HG03064 (cell line): ENCODE results near the gene CHMP3.
"Not testable (repeated sequence)": the region's sequence is repeated elsewhere in the genome, so short reads cannot be mapped to it uniquely, and the experiment has no call there.

Experiments
- ATAC-seq: cut with Tn5 transposase; IDR thresholded peaks from one replicate; pipeline ENCODE4 v1.9.1; 2021; ENCODE audit warnings: low read depth; ENCODE audit not compliant: unreplicated experiment

Gene CHMP3

GRCh38 chr2:86549963-86550725 is 13.1 kb downstream of the CHMP3 start:
- not testable (repeated sequence) for ATAC-seq

GRCh38 chr2:86549440-86549839 is 13.8 kb downstream of the CHMP3 start:
- not testable (repeated sequence) for ATAC-seq

DNA sequence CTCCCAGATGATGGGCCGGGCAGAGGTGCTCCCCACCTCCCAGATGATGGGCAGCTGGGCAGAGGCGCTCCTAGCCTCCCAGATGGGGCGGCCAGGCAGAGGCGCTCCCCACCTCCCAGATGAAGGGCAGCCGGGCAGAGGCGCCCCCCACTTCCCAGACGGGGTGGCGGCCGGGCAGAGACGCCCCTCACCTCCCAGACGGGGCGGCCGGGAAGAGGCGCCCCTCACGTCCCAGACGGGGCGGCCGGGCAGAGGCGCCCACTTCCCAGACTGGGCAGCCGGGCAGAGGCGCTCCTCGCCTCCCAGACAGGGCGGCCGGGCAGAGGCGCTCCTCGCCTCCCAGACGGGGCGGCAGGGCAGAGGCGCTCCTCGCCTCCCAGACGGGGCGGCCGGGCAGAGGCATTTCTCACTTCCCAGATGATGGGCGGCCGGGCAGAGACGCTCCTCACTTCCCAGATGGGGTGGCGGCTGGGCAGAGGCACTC is 14.3 kb downstream of the CHMP3 start:
- ATAC-seq, result not testable (repeated sequence)

- ATAC-seq, result not testable (repeated sequence)
Observed at GRCh38 chr2:86548165-86548912, 14.9 kb downstream of the CHMP3 start.

GRCh38 chr2:86545296-86545924 is 17.8 kb downstream of the CHMP3 start:
- ATAC-seq, result not testable (repeated sequence)

GRCh38 chr2:86544278-86545099 is 18.8 kb downstream of the CHMP3 start:
- ATAC-seq, result not testable (repeated sequence)

DNA sequence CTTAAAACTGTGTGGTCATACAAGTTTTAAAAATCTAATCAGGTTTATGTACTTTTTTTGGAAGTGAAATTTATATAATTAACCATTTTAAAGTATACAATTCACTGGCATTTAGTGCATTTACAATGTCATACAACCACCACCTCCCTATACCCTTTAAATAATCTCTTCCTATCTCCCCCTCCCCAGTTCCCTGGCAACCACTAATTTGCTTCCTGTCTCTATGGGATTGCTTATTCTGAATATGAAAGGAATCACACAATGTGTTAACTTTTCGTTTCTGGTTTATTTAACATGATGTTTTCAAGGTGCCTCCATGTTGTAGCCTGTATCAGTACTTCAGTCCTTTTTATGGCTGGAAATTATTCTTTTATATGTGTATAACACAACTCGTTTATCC is 19.4 kb downstream of the CHMP3 start:
- no peak for ATAC-seq

GRCh38 chr2:86543335-86543734 is 19.9 kb downstream of the CHMP3 start:
- no peak for ATAC-seq

DNA sequence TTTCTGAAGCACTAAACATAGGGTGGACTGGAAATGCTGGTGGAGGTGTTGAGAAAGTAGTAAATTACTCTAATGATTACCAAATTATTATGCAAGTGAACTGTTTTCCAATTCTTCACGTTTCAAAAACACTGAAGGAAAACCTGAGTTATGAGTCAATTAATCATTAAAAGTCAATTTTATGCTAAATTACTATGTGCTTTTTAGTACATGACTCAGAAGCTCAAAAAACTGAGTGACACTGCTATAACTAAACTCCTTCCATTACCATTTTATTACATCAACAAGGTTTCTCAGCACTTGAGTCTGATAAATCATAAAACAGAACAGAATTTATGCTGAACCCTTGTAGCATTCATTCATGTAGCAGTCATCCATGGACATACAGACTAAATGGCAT is 20.4 kb downstream of the CHMP3 start:
- no peak for ATAC-seq

- ATAC-seq, result no peak
Observed at GRCh38 chr2:86541334-86541733, 21.9 kb downstream of the CHMP3 start.

DNA sequence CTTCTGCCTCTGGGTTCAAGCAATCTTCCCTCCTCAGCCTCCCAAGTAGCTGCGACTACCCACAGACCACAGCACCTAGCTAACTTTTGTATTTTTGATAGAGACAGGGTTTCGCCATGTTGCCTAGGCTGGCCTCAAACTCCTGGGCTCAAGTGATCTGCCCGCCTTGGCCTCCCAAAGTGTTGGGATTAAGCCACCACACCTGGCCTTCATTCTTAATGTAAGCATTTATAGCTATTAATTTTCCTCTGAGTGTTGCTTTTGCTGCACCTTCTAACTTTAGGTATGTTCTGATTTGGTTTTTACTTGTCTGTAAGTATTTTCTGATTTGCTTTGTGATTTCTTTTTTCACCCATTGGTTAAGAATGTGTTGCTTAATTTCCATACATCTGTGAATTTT is 29.7 kb downstream of the CHMP3 start:
- no peak for ATAC-seq

GRCh38 chr2:86525421-86526340 is 37.6 kb downstream of the CHMP3 start:
- no peak for ATAC-seq

DNA sequence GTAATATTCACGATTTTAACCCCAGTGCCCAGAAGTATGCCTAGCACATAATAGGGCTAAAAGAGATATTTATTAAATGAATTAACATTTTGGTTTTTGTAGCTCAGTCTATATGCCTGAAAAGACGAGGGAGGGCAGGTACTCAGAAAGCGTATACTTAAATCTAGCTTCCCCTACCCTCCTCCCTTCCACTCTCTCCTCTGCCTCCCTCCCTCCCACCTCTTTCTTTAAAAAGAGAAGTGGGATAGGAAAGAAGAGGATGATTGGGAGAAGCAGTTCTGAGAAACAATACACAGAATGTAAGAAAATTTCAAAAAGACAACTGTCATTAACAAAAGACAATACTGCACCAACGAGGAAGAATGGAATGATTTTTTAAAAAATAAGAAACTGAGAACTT is 39.8 kb downstream of the CHMP3 start:
- ATAC-seq, result no peak

GRCh38 chr2:86522711-86523110 is 40.5 kb downstream of the CHMP3 start:
- ATAC-seq, result no peak

DNA sequence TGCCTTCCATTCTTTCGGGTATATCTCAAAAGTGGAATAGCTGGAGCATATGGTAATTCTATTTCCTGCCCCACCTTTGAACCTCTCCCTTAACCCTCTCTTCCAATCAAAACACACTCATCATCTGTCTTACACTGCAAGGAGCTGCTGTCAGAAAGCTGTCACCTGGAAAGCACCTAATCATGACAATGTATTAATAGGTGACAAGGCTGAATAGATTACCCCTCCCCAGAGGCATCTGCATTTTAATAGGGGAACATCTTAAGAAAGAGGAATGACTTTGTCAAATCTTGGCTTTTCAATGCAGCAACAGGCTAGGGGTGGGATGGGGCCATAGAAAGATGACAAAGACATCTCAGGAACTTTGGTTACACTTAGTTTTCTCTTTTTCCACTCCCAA is 41.3 kb downstream of the CHMP3 start:
- no peak for ATAC-seq

DNA sequence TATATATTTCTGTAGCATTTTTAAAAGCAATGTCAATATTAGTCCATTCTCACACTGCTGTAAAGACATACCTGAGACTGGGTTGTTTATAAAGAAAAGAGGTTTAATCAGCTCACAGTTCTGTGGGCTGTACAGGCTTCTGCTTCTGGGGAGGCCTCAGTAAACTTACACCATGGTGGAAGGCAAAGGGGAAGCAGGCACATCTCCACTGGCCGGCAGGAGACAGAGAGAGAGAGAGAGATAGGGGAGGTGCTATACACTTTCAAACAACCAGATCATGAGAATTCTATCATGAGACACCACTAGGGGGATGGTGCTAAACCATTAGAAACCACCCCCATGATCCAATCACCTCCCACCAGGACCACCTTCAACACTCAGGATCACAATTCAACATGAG is 43.1 kb downstream of the CHMP3 start:
- ATAC-seq, result no peak

GRCh38 chr2:86519349-86519748 is 43.9 kb downstream of the CHMP3 start:
- ATAC-seq, result no peak

DNA sequence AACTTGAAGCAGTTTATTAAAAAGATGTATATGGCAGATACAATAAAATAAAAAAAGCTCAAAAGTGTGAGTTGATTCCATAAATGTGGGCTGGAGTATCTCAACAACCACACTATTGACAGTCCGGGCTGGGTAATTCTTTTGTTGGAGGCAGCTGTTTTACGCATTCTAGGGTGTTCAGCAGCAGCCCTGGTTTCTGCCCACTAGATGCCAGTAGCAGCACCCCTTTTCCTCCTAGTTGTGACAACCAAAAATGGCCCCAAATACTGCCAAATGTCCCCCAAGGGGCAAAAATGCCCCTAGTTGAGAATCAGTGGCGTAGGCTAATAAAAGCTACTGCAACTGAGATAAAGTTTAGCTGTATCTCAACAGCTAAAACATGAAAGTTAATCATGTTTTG is 44.8 kb downstream of the CHMP3 start:
- ATAC-seq, result no peak

- no peak for ATAC-seq
Observed at GRCh38 chr2:86513948-86514660, 49.1 kb downstream of the CHMP3 start.
